Hematopoietic multipotent progenitor cell treated with erythropoietin and hydrocortisone succinate and interleukin-3 and kit ligand, for 4 days (in vitro differentiated cells): ENCODE measurements around the gene CELF1.

Experiments used
- DNase-seq: peaks from one replicate; pipeline ENCODE4 v3.0.0-alpha.2; 2015

The CELF1 gene

GRCh38 chr11:47477753-47478152 is 75.2 kb downstream of the CELF1 start:
- no peak for DNase-seq

- DNase-seq = peak; percentile 83
Measured at GRCh38 chr11:47477323-47477722, 75.6 kb downstream of the CELF1 start.

- no peak for DNase-seq
Measured at GRCh38 chr11:47470671-47471070, 82.3 kb downstream of the CELF1 start.

- no peak for DNase-seq
Measured at GRCh38 chr11:47469361-47470179, 83.4 kb downstream of the CELF1 start.

- DNase-seq = no peak
Measured at GRCh38 chr11:47468598-47469214, 84.2 kb downstream of the CELF1 start.

- DNase-seq = no peak
Measured at GRCh38 chr11:47467357-47467756, 85.6 kb downstream of the CELF1 start.

- DNase-seq = no peak
Measured at GRCh38 chr11:47466701-47467250, 86.2 kb downstream of the CELF1 start.

- no peak for DNase-seq
Measured at GRCh38 chr11:47466201-47466600, 86.7 kb downstream of the CELF1 start.

GRCh38 chr11:47464483-47464882 is 88.4 kb downstream of the CELF1 start:
- no peak for DNase-seq

GRCh38 chr11:47461876-47462275 is 91.1 kb downstream of the CELF1 start:
- DNase-seq = no peak

GRCh38 chr11:47460571-47461235 is 92.2 kb downstream of the CELF1 start:
- DNase-seq = no peak

GRCh38 chr11:47454258-47454671 is 98.7 kb downstream of the CELF1 start:
- peak; percentile 94 for DNase-seq

GRCh38 chr11:47453365-47453764 is 99.6 kb downstream of the CELF1 start:
- DNase-seq = peak; percentile 21

GRCh38 chr11:47451990-47452389 is 100.9 kb downstream of the CELF1 start:
- DNase-seq = peak; percentile 14

- DNase-seq = no peak
Measured at GRCh38 chr11:47451436-47451835, 101.5 kb downstream of the CELF1 start.

- no peak for DNase-seq
Measured at GRCh38 chr11:47449541-47449940, 103.4 kb downstream of the CELF1 start.

- no peak for DNase-seq
Measured at GRCh38 chr11:47448566-47449427, 104.1 kb downstream of the CELF1 start, which contains the start of gene RAPSN. TSS of gene RAPSN (minus strand) at chr11:47449136. CDS start at chr11:47448964, 172 bp downstream.

GRCh38 chr11:47447906-47448305 is 105.0 kb downstream of the CELF1 start:
- DNase-seq = no peak

- no peak for DNase-seq
Measured at GRCh38 chr11:47446833-47447232, 106.1 kb downstream of the CELF1 start.

- no peak for DNase-seq
Measured at GRCh38 chr11:47445840-47446239, 107.1 kb downstream of the CELF1 start.

- DNase-seq = no peak
Measured at GRCh38 chr11:47443817-47444216, 109.1 kb downstream of the CELF1 start.

GRCh38 chr11:47443028-47443700 is 109.8 kb downstream of the CELF1 start:
- no peak for DNase-seq
